NCI-H187 treated with DMSO at 0.1 percent for 48 hours (cell line): ENCODE results near the gene SPCS1.
"Not testable (repeated sequence)": the region's sequence is repeated elsewhere in the genome, so short reads cannot be mapped to it uniquely, and the experiment has no call there.

ENCODE experiments used
- DNase-seq: peaks from one replicate; lab custom pipeline; 2025; lab: John Stamatoyannopoulos, UW

The SPCS1 gene

DNA sequence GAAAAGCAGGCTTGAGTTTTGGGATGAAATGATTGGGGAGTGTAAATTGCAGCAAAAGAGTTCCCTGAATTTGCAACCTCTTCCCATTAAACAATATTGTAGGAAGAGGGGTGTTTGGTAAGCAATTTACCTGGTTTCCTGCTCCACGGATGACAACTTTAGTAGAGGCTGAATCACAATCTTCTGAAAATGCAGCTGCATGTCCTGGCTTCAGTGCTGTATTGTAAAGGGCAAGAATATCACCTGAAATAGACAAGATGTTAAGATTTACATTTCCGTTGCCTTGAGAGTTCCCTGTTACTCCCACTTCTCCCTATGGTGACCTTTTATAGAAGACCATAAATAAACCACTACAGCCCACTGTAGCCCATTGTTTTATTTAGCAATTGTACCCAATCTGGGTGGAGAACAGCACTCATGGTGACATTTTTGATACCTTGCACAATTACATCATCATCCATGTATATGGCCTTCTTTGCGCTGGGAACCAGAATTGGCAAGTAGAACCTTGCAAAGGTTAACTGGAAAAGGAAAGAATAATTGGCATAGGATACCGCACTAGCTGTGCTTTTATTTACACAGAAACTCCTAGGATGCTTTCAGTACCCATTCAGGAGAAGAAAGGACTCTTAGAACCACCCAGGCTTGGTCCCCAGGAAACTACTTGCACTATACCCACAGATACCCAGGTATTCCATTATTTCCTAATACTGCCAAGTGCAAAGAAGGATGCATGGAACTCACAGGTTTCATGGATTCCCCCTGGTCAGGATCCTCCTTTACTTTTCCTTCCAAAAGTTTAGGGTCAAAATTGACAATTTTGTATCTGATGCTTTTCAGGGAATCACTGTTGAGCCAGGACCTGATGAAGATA, 9.9 kb upstream of the SPCS1 start:
- no peak for DNase-seq

DNA sequence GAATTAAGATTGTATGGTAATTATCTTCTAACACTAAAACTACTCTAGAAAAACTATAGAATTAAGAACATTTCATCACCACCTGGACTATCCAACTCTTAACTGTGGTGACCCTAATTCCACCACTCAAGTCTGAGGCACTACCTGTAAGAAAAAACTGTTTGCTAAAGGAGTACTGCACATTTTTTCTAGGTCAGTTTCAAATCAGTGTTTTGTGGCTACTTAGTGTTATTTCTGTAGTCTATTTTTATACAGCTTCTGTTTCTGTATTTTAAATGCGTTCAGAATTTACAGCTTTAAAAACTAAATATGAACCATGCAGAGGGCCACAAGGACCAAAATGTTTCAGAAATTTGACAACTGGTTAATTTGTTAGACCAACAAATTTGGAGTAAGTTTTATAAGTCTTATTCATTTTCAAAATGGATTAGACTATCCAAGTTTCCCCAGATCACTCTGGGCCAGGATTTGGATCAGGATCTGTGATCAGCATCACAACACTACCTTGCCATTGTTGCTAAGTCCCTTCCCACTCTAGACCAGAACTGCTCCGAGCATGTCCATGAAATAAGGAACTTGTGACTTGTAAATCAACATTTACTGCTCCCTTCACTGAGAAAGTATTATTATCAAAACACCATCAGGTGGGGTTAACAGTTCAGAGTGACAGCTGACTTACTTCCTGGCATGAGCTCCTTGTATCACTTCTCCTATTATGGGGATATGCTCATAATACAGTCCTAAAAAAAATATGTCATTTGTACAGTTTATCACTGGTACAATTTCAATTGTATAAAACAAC, 8.9 kb upstream of the SPCS1 start:
- no peak for DNase-seq

DNA sequence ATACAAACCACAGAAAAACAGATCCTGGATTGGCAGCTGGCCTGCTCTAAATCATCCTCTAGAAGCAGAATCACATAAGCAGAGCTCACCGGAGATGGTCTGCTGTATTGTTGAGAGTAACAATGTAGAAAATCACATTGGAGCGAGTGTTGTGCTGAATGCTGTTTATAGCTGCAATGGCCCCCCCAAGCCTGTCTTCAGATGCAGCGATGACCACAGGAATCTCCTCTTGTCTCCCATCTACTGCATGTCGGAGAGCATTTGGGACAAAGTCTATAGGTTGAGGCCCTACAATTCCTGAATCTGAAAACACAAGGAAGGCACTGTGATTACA, 8.3 kb upstream of the SPCS1 start:
- no peak for DNase-seq

DNA sequence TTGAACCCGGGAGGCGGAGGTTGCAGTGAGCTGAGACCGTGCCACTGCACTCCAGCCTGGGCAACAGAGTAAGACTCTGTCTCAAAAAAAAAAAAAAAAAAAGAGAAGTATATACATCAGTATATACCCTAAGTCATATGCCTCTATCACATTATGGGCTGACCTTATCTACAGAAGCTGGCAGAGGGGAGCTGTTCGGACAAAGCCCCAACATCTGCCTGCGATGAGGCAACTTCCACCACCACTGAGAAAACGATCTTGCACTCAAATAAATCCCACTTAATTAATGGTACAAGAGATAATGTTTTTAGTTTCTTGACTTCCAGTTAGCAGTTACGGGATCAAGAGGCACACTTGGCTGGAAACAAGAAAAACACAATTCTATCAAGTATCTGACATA, 2.6 kb upstream of the SPCS1 start:
- DNase-seq, result no peak

DNA sequence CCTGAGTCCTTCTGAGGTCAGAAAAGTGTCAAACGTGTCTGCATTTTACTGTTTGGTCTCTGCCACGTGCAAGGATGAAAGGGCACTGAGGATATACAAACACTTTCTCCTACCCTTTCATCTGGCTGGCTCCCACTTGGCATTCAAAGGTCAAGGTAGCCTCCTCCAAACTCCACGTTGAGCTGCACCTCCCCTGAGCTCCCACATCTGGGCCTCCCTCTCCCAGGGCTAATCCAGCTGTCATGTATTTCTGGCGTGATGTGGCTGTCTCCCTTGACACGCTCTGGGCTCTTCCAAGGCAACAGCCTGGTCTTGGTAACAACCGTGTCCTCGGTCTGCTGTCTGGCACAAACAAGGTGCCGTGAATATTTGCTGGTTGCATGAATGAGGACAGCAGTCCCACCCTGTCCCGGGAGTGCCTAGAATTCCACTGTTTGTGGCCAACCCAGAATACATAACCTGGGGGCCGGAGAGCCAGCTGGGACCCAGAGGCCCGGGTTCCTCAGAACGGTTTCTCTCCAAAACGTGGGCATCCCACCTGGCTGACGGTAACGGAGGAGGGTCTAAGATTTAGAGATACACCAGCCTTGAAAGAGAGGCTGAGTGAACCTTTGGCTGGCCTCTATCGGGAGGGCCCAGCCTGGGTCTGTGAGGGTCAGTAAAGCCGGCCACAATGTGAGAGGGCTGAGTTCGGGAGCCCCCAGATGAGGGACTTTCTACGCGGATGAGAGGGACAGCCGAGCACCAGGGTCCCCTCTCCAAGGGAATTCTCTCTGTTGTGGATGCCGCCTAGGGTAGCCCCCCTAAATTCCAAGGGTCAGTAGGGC, 1.1 kb upstream of the SPCS1 start:
- no peak for DNase-seq

DNA sequence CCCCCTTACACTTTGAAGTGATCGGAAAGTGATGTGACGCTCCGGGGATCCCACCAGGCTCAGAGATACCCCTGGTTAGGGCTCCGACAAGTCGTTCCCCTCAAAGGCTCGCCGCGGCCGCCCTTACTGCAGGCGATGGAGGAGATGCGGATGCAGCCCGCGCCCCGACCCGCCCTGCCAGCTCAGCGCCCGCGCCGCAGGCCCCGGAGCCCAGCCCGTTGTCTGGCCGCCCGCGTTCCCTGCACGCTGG, 543 bp upstream of the SPCS1 start:
- no peak for DNase-seq

DNA sequence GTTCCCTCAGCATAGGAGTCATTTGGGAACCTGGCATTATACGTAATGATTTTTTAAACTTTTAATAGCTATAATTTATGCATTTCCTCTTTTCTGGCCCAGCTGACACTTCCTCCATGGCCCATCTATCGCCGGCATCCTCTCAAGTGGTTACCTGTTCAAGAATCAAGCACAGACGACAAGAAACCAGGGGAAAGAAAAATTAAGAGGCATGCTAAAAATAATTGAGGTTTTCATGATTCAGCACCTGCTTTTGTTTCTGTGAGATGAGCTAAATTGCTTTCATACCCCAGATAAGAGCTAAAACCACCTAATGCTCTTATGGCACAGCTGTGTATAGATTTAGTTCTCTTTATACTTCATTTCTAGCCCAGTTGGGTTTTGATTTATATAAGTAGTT, 1.7 kb downstream of the SPCS1 start:
- DNase-seq, result no peak

DNA sequence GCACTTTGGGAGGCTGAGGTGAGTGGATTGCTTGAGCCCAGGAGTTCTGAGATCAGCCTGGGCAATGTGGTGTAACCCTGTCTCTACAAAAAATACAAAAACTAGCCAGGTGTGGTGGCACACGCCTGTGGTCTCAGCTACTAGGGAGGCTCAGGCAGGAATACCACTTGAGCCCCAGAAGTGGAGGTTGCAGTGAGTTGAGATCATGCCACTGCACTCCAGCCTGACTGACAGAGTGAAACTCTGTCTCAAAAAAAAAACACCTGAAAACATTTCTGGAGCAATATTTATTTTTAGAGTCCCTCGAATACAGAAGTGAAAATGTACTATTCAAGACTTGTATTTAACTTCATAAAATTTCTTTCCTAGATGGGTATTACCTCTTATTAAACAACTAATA, 4.6 kb downstream of the SPCS1 start:
- no peak for DNase-seq

DNA sequence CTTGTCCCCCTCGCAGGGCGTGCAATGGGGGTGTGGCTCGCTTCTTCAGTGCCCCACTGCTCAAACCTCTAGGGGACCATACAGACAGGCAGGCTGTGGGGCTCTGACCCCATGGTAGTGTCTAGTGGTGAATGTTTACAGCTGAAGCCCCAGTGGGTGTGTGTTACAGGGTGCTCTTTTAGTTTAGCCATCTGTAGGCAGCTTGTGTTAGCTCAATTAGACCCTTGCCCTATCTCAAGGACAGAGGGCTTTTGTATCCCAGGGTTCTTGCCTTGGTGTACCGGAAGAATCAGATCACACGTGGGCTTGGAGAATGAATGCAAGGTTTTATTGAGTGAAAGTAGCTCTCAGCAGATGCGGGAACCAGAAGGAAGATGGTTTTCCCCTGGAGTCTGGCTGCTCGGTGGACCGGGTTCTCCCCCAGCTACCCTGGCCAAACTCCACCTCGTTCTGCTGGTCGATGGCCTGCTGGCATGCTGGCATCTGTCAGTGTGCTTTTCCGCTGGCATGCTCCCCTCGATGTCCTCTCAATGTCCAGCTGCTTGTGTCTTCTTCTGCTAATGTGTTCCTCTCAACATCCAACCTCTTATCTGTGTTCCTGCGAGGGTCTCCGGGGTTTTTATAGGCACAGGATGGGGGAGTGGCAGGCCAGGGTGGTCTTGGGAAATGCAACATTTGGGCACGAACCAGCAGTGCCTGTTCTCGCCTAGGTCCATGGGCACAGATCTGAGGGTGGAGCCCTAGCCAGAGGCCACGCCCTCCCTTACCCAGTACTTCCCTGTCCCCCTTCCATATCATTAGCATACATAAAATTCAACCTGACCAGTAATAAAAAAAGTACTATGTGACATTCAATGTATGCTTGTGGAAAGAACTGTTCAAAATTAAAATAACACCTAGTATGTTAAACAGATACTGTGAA, 6.6 kb downstream of the SPCS1 start:
- no peak for DNase-seq

GRCh38 chr3:52714335-52715302, 8.7 kb downstream of the SPCS1 start:
- DNase-seq, result no peak

- DNase-seq, result no peak
These were observed 9.9 kb downstream of the SPCS1 start for GRCh38 chr3:52715714-52716305.

DNA sequence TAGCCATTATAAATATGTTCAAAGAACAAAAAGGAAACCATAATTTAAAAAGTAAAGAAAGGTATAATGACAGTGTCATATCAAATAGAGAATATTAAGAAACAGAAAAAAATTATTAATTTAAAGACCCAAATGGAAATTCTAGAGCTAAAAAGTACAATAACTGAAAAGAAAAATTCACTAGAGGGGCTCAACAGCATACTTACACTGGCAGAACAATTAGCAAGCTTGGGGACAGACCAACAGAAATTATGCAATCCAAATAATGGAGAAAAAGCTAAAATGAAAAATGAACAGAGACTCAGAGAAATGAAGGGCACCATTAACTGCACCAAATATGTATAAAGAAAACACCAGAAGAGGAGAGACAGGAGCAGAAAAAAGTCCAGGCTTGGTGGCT, 13.7 kb downstream of the SPCS1 start:
- DNase-seq, result no peak

DNA sequence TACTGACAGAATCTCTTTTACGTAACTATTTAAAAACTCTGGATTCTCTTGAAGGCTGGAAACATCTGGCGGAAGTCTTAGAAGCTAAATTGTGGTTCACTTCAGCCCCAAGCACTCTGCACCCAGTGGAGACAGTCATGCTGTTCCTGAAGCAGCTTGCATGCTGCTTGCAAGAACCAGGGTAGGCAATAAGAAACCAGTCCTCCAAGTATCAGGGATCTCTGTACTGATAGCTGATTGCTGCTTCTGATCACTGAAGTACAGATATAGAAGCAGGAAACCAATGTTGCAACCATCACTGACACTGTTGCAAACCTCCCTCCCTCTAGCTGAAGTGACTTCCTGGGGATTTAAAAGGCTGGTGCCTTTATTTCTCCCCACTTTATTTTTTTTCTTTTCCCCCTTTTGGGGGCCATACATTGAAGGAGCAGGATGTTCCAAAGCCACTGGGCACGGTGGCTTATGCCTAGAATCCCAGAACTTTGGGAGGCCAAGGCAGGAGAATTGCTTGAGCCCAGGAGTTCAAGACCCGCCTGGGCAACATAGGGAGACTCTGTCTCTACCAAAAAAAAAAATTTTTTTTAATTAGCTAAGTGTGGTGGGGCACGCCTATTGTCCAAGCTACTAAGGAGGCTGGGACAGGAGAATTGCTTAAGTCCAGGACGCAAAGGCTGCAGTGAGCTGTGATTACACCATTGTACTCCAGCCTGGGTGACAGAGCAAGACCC, 15.3 kb downstream of the SPCS1 start:
- no peak for DNase-seq

- no peak for DNase-seq
These were observed 15.8 kb downstream of the SPCS1 start for GRCh38 chr3:52721730-52722008.

GRCh38 chr3:52722491-52722890, 16.6 kb downstream of the SPCS1 start:
- DNase-seq, result no peak

DNA sequence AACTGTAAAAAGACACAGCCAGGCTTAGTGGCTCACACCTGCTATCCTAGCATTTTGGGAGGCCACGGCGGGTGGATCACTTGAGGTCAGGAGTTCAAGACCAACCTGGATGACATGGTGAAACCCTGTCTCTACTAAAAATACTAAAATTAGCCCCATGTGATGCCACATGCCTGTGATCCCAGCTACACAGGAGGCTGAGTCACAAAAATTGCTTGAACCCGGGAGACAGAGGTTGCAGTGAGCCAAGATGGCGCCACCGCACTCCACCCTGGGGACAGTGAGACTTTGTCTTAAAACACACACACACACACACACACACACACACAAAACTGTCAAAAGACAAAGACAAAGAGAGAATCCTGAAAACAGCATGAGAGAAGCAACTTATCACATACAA, 18.0 kb downstream of the SPCS1 start:
- no peak for DNase-seq

DNA sequence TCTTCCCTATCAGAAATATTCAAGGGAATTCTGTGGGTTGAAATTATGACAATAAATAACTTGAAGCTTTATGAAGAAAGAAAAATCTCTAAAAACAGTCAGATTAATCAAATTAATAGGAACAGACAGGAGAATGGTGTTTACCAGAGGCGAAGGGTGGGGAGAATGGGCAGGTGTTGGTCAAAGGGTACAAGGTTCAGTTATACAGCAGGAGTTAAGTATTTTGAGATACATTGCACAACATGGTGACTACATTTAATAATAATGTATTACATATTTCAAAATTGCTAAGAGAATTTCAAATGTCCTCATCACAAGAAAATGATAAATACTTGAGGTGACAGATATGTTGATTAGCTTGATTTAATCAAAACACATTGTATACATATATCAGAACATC, 18.6 kb downstream of the SPCS1 start:
- DNase-seq, result no peak

DNA sequence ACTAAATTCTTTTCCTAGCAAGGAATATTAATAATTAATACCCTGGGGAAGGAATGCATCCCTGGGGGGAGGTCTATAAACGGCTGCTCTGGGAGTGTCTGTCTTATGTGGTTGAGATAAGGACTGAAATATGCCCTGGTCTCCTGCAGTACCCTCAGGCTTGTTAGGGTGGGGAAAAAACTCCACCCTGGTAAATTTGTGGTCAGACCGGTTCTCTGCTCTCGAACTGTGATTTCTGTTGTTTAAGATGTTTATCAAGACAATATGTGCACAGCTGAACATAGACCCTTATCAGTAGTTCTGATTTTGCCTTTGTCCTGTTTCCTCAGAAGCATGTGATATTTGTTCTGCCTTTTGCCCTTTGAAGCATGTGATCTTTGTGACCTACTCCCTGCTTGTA, 22.8 kb downstream of the SPCS1 start:
- DNase-seq, result not testable (repeated sequence)

- no peak for DNase-seq
These were observed 24.8 kb downstream of the SPCS1 start for GRCh38 chr3:52730681-52731080.

DNA sequence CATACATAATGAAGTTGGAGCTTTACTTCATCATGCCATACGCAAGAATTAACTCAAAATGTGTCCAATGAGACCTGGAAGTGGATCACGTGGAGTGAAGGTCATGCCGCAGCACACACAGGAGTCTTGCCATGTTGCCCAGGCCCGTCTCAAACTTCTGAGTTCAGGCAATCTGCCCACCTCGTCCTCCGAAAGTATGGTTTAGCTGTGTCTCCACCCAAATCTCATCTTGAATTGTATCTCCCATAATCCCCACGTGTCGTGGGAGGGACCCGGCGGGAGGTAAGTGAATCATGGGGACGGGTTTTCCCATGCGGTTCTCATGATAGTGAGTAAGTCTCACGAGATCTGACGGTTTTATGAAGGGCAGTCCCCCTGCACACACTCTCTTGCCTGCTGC, 25.7 kb downstream of the SPCS1 start:
- no peak for DNase-seq
